Activated CD4-positive, alpha-beta memory T cell treated with anti-CD3 and anti-CD28 coated beads, Interleukin-2, amount 10 ng/mL, durations not matched to agents 7 days and 5 days (primary cell): ENCODE data around the gene UNKL. TPM values are rescaled to one million over a fixed set of nuclear protein-coding genes. Genes with fewer than 3 reads are reported as not detected.

Experiments
- CTCF ChIA-PET: fragments of 350-600 bp; sonication (Branson Sonifier 250); formaldehyde crosslinking; loops from one replicate; lab custom pipeline; 2021; ENCODE audit warnings: antibody characterized with exemption, inconsistent platforms; lab: Charles Lee
- POLR2A ChIA-PET: fragments of 350-600 bp; sonication (Branson Sonifier 250); formaldehyde crosslinking; loops from one replicate; lab custom pipeline; 2021; ENCODE audit warnings: antibody characterized with exemption; lab: Charles Lee
- DNase-seq: peaks from one replicate; pipeline ENCODE4 v3.0.0-alpha.2; 2020
- H3K27ac Mint-ChIP-seq: one replicate; pipeline ENCODE4 v1.8.0; 2021; ENCODE audit warnings: mild to moderate bottlenecking, mixed read lengths
- H3K27me3 Mint-ChIP-seq: one replicate; pipeline ENCODE4 v1.8.0; 2021; ENCODE audit warnings: mixed read lengths
- H3K36me3 Mint-ChIP-seq: one replicate; pipeline ENCODE4 v1.8.0; 2021; ENCODE audit warnings: low read depth, mixed read lengths
- H3K4me1 Mint-ChIP-seq: one replicate; pipeline ENCODE4 v1.8.0; 2021; ENCODE audit warnings: mixed read lengths
- H3K4me3 Mint-ChIP-seq: one replicate; pipeline ENCODE4 v1.8.0; 2021; ENCODE audit warnings: mild to moderate bottlenecking, mixed read lengths
- H3K9me3 Mint-ChIP-seq: one replicate; pipeline ENCODE4 v1.8.0; 2021; ENCODE audit warnings: mixed read lengths
- total RNA-seq, 2 experiments: library from RNA; stranded (reverse); gene quantifications; one replicate each; pipeline ENCODE4 v1.2.3, GENCODE V29; 2021

The UNKL gene
- total RNA-seq, 2 experiments from 2014 or later = 40.0 to 43.7 TPM

- no peaks in the 10 kb centered on the region for H3K36me3 Mint-ChIP-seq
- no peaks in the 10 kb centered on the region for H3K9me3 Mint-ChIP-seq
- POLR2A ChIA-PET = no interaction called here
- DNase-seq = no peak
- no peaks in the 10 kb centered on the region for H3K27me3 Mint-ChIP-seq
- CTCF ChIA-PET = no interaction called here
- no peak overlapping the region for H3K4me3 Mint-ChIP-seq
- no peak overlapping the region for H3K27ac Mint-ChIP-seq
- peaks cover 10% of the 10 kb centered on the region for H3K4me1 Mint-ChIP-seq
These were observed 38.0 kb upstream of the UNKL start for GRCh38 chr16:1452530-1452929.

- no peaks in the 10 kb centered on the region for H3K27me3 Mint-ChIP-seq
- H3K9me3 Mint-ChIP-seq = no peaks in the 10 kb centered on the region
- no peak overlapping the region for H3K27ac Mint-ChIP-seq
- H3K36me3 Mint-ChIP-seq = no peaks in the 10 kb centered on the region
- CTCF ChIA-PET = no interaction called here
- no peak overlapping the region for H3K4me3 Mint-ChIP-seq
- peaks cover 10% of the 10 kb centered on the region for H3K4me1 Mint-ChIP-seq
- POLR2A ChIA-PET = interaction anchor here (1.0 kb wide), 1 partner anchor 8 kb away, joined by 3 read pairs; no protein-coding TSS in a partner anchor
- no peak for DNase-seq
These were observed 37.3 kb upstream of the UNKL start for GRCh38 chr16:1451702-1452392.

GRCh38 chr16:1450841-1451240 lies 36.3 kb upstream of the UNKL start:
- CTCF ChIA-PET = no interaction called here
- H3K27me3 Mint-ChIP-seq = no peaks in the 10 kb centered on the region
- no peaks in the 10 kb centered on the region for H3K36me3 Mint-ChIP-seq
- H3K9me3 Mint-ChIP-seq = no peaks in the 10 kb centered on the region
- no peak overlapping the region for H3K27ac Mint-ChIP-seq
- H3K4me1 Mint-ChIP-seq = peaks cover 10% of the 10 kb centered on the region
- H3K4me3 Mint-ChIP-seq = no peak overlapping the region
- DNase-seq = no peak
- POLR2A ChIA-PET = no interaction called here

- Mint-ChIP-seq H3K36me3 (no peaks in the 10 kb centered on the region), H3K4me3 (no peak overlapping the region), H3K27me3 (no peaks in the 10 kb centered on the region), H3K9me3 (no peaks in the 10 kb centered on the region), H3K4me1 (peaks cover 10% of the 10 kb centered on the region), H3K27ac (no peak overlapping the region)
- no peak for DNase-seq
- ChIA-PET CTCF (no interaction called here), POLR2A (no interaction called here)
These were observed 35.7 kb upstream of the UNKL start for GRCh38 chr16:1450218-1450617.

GRCh38 chr16:1449201-1449788 lies 34.8 kb upstream of the UNKL start:
- H3K36me3 Mint-ChIP-seq = no peaks in the 10 kb centered on the region
- no peak overlapping the region for H3K4me3 Mint-ChIP-seq
- no peaks in the 10 kb centered on the region for H3K27me3 Mint-ChIP-seq
- peaks cover 9% of the 10 kb centered on the region for H3K4me1 Mint-ChIP-seq
- CTCF ChIA-PET = no interaction called here
- H3K9me3 Mint-ChIP-seq = no peaks in the 10 kb centered on the region
- no peak overlapping the region for H3K27ac Mint-ChIP-seq
- DNase-seq = no peak
- POLR2A ChIA-PET = no interaction called here

- no peaks in the 10 kb centered on the region for H3K9me3 Mint-ChIP-seq
- ChIA-PET CTCF (no interaction called here), POLR2A (no interaction called here)
- H3K4me1 Mint-ChIP-seq = peaks cover 2% of the 10 kb centered on the region
- DNase-seq = no peak
- H3K4me3 Mint-ChIP-seq = no peak overlapping the region
- H3K27ac Mint-ChIP-seq = no peak overlapping the region
- no peaks in the 10 kb centered on the region for H3K36me3 Mint-ChIP-seq
- H3K27me3 Mint-ChIP-seq = no peaks in the 10 kb centered on the region
These were observed 34.1 kb upstream of the UNKL start for GRCh38 chr16:1448536-1449116.

- CTCF ChIA-PET = no interaction called here
- DNase-seq = no peak
- H3K9me3 Mint-ChIP-seq = no peaks in the 10 kb centered on the region
- H3K4me1 Mint-ChIP-seq = no peaks in the 10 kb centered on the region
- no peak overlapping the region for H3K27ac Mint-ChIP-seq
- H3K36me3 Mint-ChIP-seq = no peaks in the 10 kb centered on the region
- no peak overlapping the region for H3K4me3 Mint-ChIP-seq
- POLR2A ChIA-PET = no interaction called here
- no peaks in the 10 kb centered on the region for H3K27me3 Mint-ChIP-seq
These were observed 33.5 kb upstream of the UNKL start for GRCh38 chr16:1447965-1448364.

- DNase-seq = no peak
- H3K36me3 Mint-ChIP-seq = no peaks in the 10 kb centered on the region
- H3K27ac Mint-ChIP-seq = no peak overlapping the region
- POLR2A ChIA-PET = interaction anchor here (1.3 to 1.9 kb wide), 2 partner anchors 26 to 336 kb away, joined by 3 to 5 read pairs; partner anchors contain the start of genes NUBP2, SPSB3 and UQCC4
- H3K27me3 Mint-ChIP-seq = no peaks in the 10 kb centered on the region
- H3K4me1 Mint-ChIP-seq = no peaks in the 10 kb centered on the region
- H3K4me3 Mint-ChIP-seq = no peak overlapping the region
- H3K9me3 Mint-ChIP-seq = no peaks in the 10 kb centered on the region
- CTCF ChIA-PET = no interaction called here
These were observed 32.0 kb upstream of the UNKL start for GRCh38 chr16:1446296-1447080.

GRCh38 chr16:1445518-1446203 lies 31.2 kb upstream of the UNKL start:
- CTCF ChIA-PET = no interaction called here
- POLR2A ChIA-PET = interaction anchor here (1.3 to 1.9 kb wide), 2 partner anchors 25 to 337 kb away, joined by 3 to 5 read pairs; partner anchors contain the start of genes NUBP2, SPSB3 and UQCC4
- H3K36me3 Mint-ChIP-seq = no peaks in the 10 kb centered on the region

GRCh38 chr16:1444730-1445517 lies 30.4 kb upstream of the UNKL start:
- no peak for DNase-seq
- Mint-ChIP-seq H3K4me1 (no peaks in the 10 kb centered on the region), H3K36me3 (no peaks in the 10 kb centered on the region), H3K9me3 (no peaks in the 10 kb centered on the region), H3K27ac (no peak overlapping the region), H3K4me3 (no peak overlapping the region), H3K27me3 (no peaks in the 10 kb centered on the region)
- CTCF ChIA-PET = no interaction called here
- POLR2A ChIA-PET = interaction anchor here (1.9 kb wide), 1 partner anchor 25 kb away, joined by 5 read pairs; the partner anchor contains the start of gene UQCC4

More at GRCh38 chr16:1445518-1446203, 31.2 kb upstream of the UNKL start:
- Mint-ChIP-seq H3K27me3 (no peaks in the 10 kb centered on the region), H3K27ac (no peak overlapping the region), H3K9me3 (no peaks in the 10 kb centered on the region), H3K4me3 (no peak overlapping the region), H3K4me1 (no peaks in the 10 kb centered on the region)
- no peak for DNase-seq

GRCh38 chr16:1443980-1444729 lies 29.7 kb upstream of the UNKL start, which contains the start of gene CCDC154:
TSS of gene CCDC154 (minus strand) at chr16:1444556. CDS start at chr16:1444322, 234 bp downstream.
- ChIA-PET POLR2A (interaction anchor here (0.8 kb wide), 1 partner anchor 7 kb away, joined by 3 read pairs; no protein-coding TSS in a partner anchor), CTCF (interaction anchor here (1.6 kb wide), 1 partner anchor 23 kb away, joined by 3 read pairs; no protein-coding TSS in a partner anchor)
- no peak within 1 kb of the TSS for H3K4me3 Mint-ChIP-seq
- H3K36me3 Mint-ChIP-seq = no peaks in the 10 kb centered on the region
- H3K27ac Mint-ChIP-seq = no peak within 1 kb of the TSS
- no peaks in the 10 kb centered on the region for H3K9me3 Mint-ChIP-seq
- no peak for DNase-seq
- H3K27me3 Mint-ChIP-seq = no peaks in the 10 kb centered on the region
- H3K4me1 Mint-ChIP-seq = no peaks in the 10 kb centered on the region
